Hepatocyte (in vitro differentiated cells): ENCODE data around the gene ADSL.

ENCODE experiments used
- EZH2phosphoT487 ChIP-seq: fragments of 200-600 bp; sonication (generic); IDR thresholded peaks from one replicate; pipeline ENCODE4 v1.6.1; 2018; ENCODE audit warnings: antibody characterized with exemption, mild to moderate bottlenecking, low read depth, moderate library complexity; ENCODE audit not compliant: unreplicated experiment, severe bottlenecking
- TF ChIP-seq, protein P1 (sequence below): fragments of 200-600 bp; sonication (generic); IDR thresholded peaks from 2 replicates; pipeline ENCODE4 v1.5.1; 2016; ENCODE audit warnings: antibody characterized with exemption, mild to moderate bottlenecking; ENCODE audit not compliant: poor library complexity

DNA sequence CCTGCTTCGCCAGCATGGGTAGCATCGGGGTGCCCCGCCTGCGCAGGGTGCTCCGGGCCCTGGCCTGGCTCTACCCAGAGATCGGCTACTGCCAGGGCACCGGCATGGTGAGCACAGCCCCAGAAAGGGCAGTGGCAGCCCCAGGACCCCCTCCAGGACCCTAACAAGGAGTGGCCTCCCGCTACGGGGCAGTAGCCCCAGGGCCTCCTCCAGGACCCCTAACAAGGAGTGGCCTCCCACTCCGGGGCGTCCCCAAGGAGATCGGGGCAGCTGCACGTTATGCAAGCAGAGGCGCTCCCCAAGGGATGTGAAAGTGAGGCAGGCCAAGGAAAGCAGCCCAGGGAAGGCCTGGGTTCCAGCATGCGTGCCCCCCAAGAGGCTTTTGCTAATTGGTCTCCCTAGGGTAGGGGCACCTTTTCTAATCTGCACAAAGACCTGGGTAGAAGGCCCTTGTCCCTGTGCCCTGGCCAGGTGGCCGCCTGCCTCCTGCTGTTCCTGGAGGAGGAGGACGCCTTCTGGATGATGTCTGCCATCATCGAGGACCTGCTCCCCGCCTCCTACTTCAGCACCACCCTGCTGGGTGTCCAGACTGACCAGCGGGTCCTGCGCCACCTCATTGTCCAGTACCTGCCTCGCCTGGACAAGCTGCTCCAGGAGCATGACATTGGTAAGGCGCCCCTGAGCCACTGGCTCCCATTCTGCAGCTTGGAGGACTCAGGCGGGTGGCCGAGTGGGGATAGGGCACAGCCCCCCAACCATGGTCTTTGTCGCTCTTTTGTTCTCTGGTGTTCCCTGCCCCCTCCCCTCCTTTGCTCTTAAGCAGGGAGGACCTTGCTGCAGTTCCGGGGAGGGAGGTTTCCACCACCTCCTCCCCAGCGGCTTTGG, 59.1 kb downstream of the ADSL start:
- TF ChIP-seq, protein P1, sequence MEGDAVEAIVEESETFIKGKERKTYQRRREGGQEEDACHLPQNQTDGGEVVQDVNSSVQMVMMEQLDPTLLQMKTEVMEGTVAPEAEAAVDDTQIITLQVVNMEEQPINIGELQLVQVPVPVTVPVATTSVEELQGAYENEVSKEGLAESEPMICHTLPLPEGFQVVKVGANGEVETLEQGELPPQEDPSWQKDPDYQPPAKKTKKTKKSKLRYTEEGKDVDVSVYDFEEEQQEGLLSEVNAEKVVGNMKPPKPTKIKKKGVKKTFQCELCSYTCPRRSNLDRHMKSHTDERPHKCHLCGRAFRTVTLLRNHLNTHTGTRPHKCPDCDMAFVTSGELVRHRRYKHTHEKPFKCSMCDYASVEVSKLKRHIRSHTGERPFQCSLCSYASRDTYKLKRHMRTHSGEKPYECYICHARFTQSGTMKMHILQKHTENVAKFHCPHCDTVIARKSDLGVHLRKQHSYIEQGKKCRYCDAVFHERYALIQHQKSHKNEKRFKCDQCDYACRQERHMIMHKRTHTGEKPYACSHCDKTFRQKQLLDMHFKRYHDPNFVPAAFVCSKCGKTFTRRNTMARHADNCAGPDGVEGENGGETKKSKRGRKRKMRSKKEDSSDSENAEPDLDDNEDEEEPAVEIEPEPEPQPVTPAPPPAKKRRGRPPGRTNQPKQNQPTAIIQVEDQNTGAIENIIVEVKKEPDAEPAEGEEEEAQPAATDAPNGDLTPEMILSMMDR, result no peak
- TF ChIP-seq EZH2phosphoT487, result no peak
